ENCODE data around the gene USP34. TPM values are rescaled to one million over a fixed set of nuclear protein-coding genes. Genes with fewer than 3 reads are reported as not detected.

USP34 gene
- total and polyA plus RNA-seq, 2 of the 4 experiments (the other 2 are of a cell fraction) = 34.7 to 128 TPM

- in situ Hi-C loops (cut with MboI; ENCODE audit: low sequenced_read_pairs) = no loop called here
- Histone ChIP-seq H3K9me1 (ENCODE audit: insufficient read depth, low read length) (peaks cover 3% of the 10 kb centered on the region; the same call in 1 of the 2 replicates), H3K79me1 (ENCODE audit: low read depth in 1 of 2, low read length in 2 of 2) (peaks cover under 1 to 15% of the 10 kb centered on the region in 2 experiments; a peak in 3 of 4 replicates), H3K4me3 (ENCODE audit: insufficient read depth, low read depth, low read length) (no peak overlapping the region), H3K4me2 (ENCODE audit: low read depth, low read length) (no peak overlapping the region), H2AK5ac (ENCODE audit: low read depth, low read length) (no peak overlapping the region), H3K4ac (ENCODE audit: low read depth, low read length) (no peak overlapping the region), H4K91ac (ENCODE audit: insufficient read depth, low read depth, low read length) (no peak overlapping the region), H2BK20ac (ENCODE audit: low read depth, low read length) (no peak overlapping the region), H2BK5ac (ENCODE audit: low read depth, low read length, poor library complexity, severe bottlenecking) (no peak overlapping the region), H2BK15ac (ENCODE audit: low read depth, low read length) (no peak overlapping the region), H2AK9ac (replicated peaks; ENCODE audit: low read depth, low read length, poor library complexity) (no peak overlapping the region), H3K18ac (ENCODE audit: low read depth, low read length) (no peak overlapping the region), H2AFZ (replicated peaks; ENCODE audit: low read length, poor library complexity) (no peak overlapping the region), H3K27me3 (ENCODE audit: control insufficient read depth, insufficient read depth, low read length) (no peaks in the 10 kb centered on the region), H4K8ac (ENCODE audit: low read depth in 2 of 2, low read length in 2 of 2) (no peak overlapping the region), H2BK120ac (ENCODE audit: low read depth, low read length) (no peak overlapping the region), H3K27ac (ENCODE audit: insufficient read depth, low read length) (no peak overlapping the region), H3K4me1 (ENCODE audit: control insufficient read depth, insufficient read depth, low read length) (no peaks in the 10 kb centered on the region), H3K56ac (ENCODE audit: extremely low read depth, insufficient read depth, low read length) (no peak overlapping the region), H3K23ac (ENCODE audit: low read depth, low read length) (no peak overlapping the region), H4K5ac (ENCODE audit: low read depth, low read length) (no peak overlapping the region), H3K36me3 (ENCODE audit: control insufficient read depth, insufficient read depth, low read length) (peaks cover 27% of the 10 kb centered on the region), H3K14ac (replicated peaks; ENCODE audit: low read depth, low read length) (no peak overlapping the region), H3K9me3 (ENCODE audit: control insufficient read depth, insufficient read depth, low read length) (no peaks in the 10 kb centered on the region), H3K9ac (ENCODE audit: low read depth, low read length) (no peak overlapping the region), H4K20me1 (ENCODE audit: insufficient read depth, low read length) (no peaks in the 10 kb centered on the region)
- dilution Hi-C loops (cut with HindIII; ENCODE audit: low sequenced_read_pairs, unreplicated experiment) = no loop called here
- intact Hi-C loops (cut with micrococcal nuclease) = no loop called here
- TF ChIP-seq SMC3 (IDR thresholded peaks at IDR 0.05; ENCODE audit: low read depth, low read length) = no peak
- no peak for TF ChIP-seq MAFK (IDR thresholded peaks at IDR 0.05; ENCODE audit: low read depth, low read length)
- TF ChIP-seq RFX5 (IDR thresholded peaks at IDR 0.05; ENCODE audit: low read depth, low read length) = no peak
- TF ChIP-seq CTCF (conservative IDR thresholded peaks at IDR 0.05; ENCODE audit: low read depth, low read length) = no peak
- TF ChIP-seq RCOR1 (IDR thresholded peaks at IDR 0.05; ENCODE audit: insufficient replicate concordance, low read length) = no peak
- CTCF ChIA-PET = interaction anchor here (0.6 to 1.0 kb wide), 2 partner anchors 23 to 34 kb away, joined by 3 to 5 read pairs; no protein-coding TSS in a partner anchor
- ATAC-seq (ENCODE audit: low read depth) = peak; percentile 42
- no peak for DNase-seq
- no CpG with 5 or more reads among the region's 1 CpG for WGBS, 2 experiments (ENCODE audit: extremely low coverage in 2 of 2, insufficient read length in 1 of 2)
- POLR2A ChIA-PET (ENCODE audit: unreplicated experiment) = no interaction called here
- no TSS peak for BruUV-seq (replicated peaks)
These were observed 226.2 kb downstream of the USP34 start for GRCh38 chr2:61244694-61245093.

Measured in IMR-90 (cell line).